ENCODE results near the gene RASGRF2.

Gene RASGRF2

DNA sequence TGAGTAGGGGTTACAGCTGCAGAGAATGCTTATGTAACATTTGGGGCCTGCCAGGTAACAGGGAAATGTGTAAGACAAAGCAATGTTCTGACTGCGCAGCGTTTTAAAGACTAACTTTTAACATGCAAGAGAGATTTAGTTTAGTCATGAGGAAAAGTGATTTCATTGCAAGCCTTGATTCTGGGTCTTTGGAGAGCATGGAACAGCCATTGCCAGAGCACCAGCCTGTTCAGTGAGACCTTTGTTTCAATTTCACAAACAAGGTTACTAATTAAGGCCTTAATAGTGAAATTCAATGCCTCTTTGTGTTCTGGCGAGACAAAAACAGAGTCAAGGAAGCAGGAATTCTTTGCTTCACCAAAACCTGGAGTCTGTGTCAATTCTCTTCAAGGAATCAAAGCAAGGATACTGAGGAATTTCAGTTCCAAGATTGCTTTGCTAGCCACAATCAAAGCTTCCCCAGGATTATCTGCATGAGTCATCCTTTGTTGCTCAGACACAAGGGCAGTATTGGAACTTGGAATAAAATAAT, 287.3 kb downstream of the RASGRF2 start:
- TF ChIP-seq ZFX (IDR thresholded peaks at IDR 0.05; ENCODE audit: borderline replicate concordance): no peak
- TF ChIP-seq, protein P1, sequence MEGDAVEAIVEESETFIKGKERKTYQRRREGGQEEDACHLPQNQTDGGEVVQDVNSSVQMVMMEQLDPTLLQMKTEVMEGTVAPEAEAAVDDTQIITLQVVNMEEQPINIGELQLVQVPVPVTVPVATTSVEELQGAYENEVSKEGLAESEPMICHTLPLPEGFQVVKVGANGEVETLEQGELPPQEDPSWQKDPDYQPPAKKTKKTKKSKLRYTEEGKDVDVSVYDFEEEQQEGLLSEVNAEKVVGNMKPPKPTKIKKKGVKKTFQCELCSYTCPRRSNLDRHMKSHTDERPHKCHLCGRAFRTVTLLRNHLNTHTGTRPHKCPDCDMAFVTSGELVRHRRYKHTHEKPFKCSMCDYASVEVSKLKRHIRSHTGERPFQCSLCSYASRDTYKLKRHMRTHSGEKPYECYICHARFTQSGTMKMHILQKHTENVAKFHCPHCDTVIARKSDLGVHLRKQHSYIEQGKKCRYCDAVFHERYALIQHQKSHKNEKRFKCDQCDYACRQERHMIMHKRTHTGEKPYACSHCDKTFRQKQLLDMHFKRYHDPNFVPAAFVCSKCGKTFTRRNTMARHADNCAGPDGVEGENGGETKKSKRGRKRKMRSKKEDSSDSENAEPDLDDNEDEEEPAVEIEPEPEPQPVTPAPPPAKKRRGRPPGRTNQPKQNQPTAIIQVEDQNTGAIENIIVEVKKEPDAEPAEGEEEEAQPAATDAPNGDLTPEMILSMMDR (IDR thresholded peaks at IDR 0.05): no peak
- no peak overlapping the region for H3K27ac ChIP-seq

DNA sequence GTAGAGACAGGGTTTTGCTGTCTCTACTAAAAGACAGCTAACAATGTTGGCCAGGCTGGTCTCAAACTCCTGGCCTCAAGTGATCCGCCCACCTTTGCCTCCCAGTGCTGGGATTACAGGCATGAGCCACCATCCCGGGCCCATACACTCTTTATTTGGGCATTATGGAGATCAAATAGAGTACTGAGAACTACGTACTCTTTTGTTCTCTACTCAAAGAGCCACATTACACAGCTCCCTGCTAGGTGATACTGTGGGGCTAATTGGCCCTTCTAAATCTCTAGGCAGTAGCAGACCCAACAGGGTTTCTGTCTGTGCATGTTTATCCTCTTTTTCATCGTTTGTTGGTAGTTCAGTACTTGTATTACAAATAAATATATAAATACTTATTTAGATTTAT, 289.1 kb downstream of the RASGRF2 start:
- no peak for TF ChIP-seq ZFX (IDR thresholded peaks at IDR 0.05; ENCODE audit: borderline replicate concordance)
- H3K27ac ChIP-seq: no peak overlapping the region

DNA sequence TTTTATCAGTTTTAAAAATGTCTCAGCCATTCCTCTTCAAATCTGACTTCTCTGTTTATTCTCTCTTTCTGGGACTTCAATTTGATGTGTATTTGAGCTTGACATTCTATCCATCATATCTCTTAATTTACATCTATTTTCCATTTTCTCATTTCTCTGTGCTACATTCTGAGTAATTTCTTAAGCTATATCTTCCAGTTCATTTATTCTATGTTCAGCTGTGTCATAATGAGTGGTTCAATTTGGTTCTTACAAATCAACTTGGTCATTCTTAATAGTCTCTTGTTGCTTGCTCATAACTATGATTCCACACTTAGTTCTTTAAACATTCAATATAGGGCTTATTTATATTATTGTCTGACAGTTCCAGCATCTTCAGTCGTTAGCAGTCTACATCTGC, 289.8 kb downstream of the RASGRF2 start:
- no peak overlapping the region for H3K27ac ChIP-seq
- TF ChIP-seq, protein P1 (IDR thresholded peaks at IDR 0.05): no peak
- TF ChIP-seq ZFX (IDR thresholded peaks at IDR 0.05; ENCODE audit: borderline replicate concordance): no peak

DNA sequence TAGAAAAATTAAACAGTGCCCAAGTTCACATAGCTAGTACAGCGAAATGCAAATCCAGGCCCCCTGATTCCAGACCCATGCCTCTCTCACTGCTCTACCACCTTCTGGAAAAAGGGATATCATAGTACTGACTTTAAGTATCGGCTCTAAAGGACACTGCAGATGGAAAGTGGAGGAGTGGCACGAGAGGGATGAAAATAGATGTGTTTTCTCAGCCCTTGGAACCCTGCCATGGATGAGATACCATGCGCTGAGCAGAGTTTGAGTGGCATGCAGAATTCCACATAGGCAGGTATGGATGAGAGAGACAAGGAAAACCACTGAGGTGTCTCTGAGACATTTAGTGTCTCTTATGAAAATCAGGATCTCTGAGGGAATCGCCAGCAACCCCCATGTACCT, 291.8 kb downstream of the RASGRF2 start:
- TF ChIP-seq, protein P1 (IDR thresholded peaks at IDR 0.05): no peak
- TF ChIP-seq ZFX (IDR thresholded peaks at IDR 0.05; ENCODE audit: borderline replicate concordance): no peak
- no peak overlapping the region for H3K27ac ChIP-seq

DNA sequence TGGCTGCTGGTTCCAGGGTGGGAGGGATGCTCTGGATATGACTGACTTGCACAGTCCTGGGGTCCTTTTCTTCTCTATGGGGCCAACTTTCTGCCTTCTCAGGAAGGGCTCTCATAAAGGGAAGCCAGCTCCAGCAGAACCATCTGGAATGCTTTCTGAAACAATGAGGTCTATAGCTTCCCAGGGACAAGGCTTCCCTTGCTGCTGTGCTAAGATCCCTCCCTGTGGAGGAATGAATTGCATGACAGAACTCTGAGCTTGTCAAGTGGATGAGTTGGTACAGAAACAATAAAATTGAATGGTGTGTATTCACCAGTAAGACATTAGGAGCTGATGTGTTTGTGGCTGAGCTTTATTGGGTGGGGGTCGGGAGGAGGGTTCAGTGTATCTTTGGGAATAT, 292.7 kb downstream of the RASGRF2 start:
- H3K27ac ChIP-seq: no peak overlapping the region
- no peak for TF ChIP-seq ZFX (IDR thresholded peaks at IDR 0.05; ENCODE audit: borderline replicate concordance)
- TF ChIP-seq, protein P1 (IDR thresholded peaks at IDR 0.05): no peak

DNA sequence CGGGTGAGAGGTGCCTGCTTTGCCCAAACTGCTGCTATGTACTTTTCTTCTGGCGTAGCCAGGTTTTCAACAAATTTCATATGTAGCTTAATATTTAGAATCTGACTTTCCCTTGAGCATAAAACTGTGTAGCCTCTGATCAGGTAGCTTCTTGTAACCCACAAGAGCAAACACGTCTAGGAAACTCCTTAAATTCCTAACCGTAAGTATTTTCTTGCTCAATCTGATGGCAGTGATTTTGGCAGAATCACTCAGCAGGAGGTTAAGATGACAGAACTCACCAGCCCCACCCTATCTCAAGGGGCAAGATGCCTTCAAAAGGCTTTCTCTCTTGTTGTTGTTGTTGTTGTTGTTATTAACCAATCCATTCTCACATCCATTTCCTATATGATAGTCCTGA, 293.7 kb downstream of the RASGRF2 start:
- no peak overlapping the region for H3K27ac ChIP-seq
- no peak for TF ChIP-seq ZFX (IDR thresholded peaks at IDR 0.05; ENCODE audit: borderline replicate concordance)
- TF ChIP-seq, protein P1 (IDR thresholded peaks at IDR 0.05): no peak

DNA sequence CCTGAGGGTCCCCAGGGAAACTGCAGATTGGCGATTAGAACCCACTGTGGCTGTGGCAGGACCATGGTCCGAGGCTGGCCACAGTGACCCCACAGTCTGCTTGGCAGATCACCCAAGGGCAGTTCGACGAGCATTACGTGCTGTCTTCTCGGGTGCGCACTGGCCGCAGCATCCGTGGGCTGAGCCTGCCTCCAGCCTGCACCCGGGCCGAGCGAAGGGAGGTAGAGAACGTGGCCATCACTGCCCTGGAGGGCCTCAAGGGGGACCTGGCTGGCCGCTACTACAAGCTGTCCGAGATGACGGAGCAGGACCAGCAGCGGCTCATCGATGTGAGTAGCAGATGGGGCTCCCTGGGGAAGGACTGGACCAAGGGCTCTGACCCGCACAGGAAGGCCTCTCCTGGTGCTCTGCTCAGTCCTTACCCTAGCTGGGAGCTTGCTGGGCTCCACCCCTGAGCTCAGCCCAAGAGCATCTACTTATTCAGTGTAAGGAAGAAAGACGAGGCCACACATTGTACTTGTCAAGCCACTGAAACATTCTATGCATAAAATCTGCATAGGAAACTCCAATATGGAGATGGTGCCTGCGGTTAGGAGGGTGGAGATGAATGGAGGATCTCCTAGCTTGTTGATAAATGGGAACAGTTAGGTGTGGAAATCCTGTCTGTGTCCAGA, 294.9 kb downstream of the RASGRF2 start:
- no peak for TF ChIP-seq ZFX (IDR thresholded peaks at IDR 0.05; ENCODE audit: borderline replicate concordance)
- TF ChIP-seq, protein P1 (IDR thresholded peaks at IDR 0.05): no peak
- H3K27ac ChIP-seq: no peak overlapping the region
